Lower leg skin (tissue), 4 donors: ENCODE data around the gene ZNF157. TPM values are rescaled to one million over a fixed set of nuclear protein-coding genes. Genes with fewer than 3 reads are reported as not detected.
"Not testable (repeated sequence)": the region's sequence is repeated elsewhere in the genome, so short reads cannot be mapped to it uniquely, and the experiment has no call there.

Experiments
- DNase-seq, 2 donors: peaks; one replicate each; pipeline ENCODE4 v3.0.0-alpha.2; 2019; ENCODE audit warnings: low spot score in 2 of 2
- H3K4me3 ChIP-seq: fragments of 200-600 bp; sonication (generic); 2 replicates; pipeline ENCODE4 v1.5.1; 2017; ENCODE audit warnings: mild to moderate bottlenecking, low read depth; ENCODE audit not compliant: poor library complexity, severe bottlenecking
- CTCF ChIP-seq, 3 donors: fragments of 450-650 bp; IDR thresholded peaks; one replicate each; pipeline ENCODE4 v1.5.1; 2016; ENCODE audit warnings: antibody characterized with exemption in 3 of 3, mild to moderate bottlenecking in 3 of 3, moderate library complexity in 2 of 3
- POLR2A ChIP-seq, 2 donors: fragments of 450-650 bp; IDR thresholded peaks; one replicate each; pipeline ENCODE4 v1.6.1; 2016 to 2017; ENCODE audit warnings: antibody characterized with exemption in 2 of 2, mild to moderate bottlenecking in 1 of 2, moderate library complexity in 1 of 2
- WGBS, 2 donors: methylation state at CpG; one replicate each; pipeline ENCODE4 v1.1.5; 2018; 5-methylcytosine and 5-hydroxymethylcytosine counted together
- intact Hi-C: fragments of 100-400 bp; cut with DNase I; formaldehyde crosslinking; loops from one replicate; pipeline ENCODE4 v1.15.0; 2023; ENCODE audit warnings: low total_unique reads
- total RNA-seq, 4 donors: library from RNA; depleted of rRNA; stranded (reverse); fragments of >200 nt; gene quantifications; one replicate each; pipeline ENCODE4 v1.1.0, GENCODE V29; 2016

ZNF157 gene
- total RNA-seq, 4 donors from 2014 or later: 0.19 TPM; not detected in 2

DNA sequence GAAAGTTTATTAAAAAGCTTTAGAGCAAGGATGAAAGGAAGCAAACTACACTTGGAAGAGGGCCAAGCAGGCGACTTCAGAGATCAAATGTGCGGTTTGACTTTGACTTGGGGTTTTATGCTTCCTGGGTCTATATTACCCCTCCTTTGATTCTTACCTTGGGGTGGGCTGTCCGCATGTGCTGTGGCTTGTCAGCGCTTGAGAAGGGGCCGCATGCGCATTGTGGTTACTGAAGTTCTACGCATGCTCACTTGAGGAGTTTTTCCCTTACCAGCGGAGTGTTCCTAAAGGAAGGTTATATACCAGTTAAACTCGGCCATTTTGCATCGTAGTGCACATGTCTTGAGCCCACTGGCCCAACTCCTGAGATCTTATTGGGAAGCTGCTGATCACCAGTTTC lies 9.9 kb downstream of the ZNF157 start:
- WGBS, 2 donors: 28 to 35% methylated on average over 10 of the region's 10 CpGs
- H3K4me3 ChIP-seq: no peak overlapping the region
- DNase-seq: peak; percentile 21 to 85
- no peak for TF ChIP-seq CTCF (IDR thresholded peaks at IDR 0.05)
- intact Hi-C loops: loop anchor here (10.0 kb wide), 1 partner anchor 185 kb away; the partner anchor contains the start of gene UBA1

- intact Hi-C loops: loop anchor here (10.0 kb wide), 1 partner anchor 186 kb away; the partner anchor contains the start of gene UBA1
- not testable (repeated sequence) for H3K4me3 ChIP-seq, DNase-seq
Measured at GRCh38 chrX:47380837-47381236, 10.5 kb downstream of the ZNF157 start.

GRCh38 chrX:47384502-47384901 lies 14.1 kb downstream of the ZNF157 start:
- intact Hi-C loops: loop anchor here (10.0 kb wide), 1 partner anchor 190 kb away; the partner anchor contains the start of gene UBA1
- no peak for TF ChIP-seq CTCF (IDR thresholded peaks at IDR 0.05)
- WGBS, 2 donors: 9 to 15% methylated on average over 8 of the region's 8 CpGs
- no peak overlapping the region for H3K4me3 ChIP-seq
- DNase-seq: peak; percentile 39 to 88

DNA sequence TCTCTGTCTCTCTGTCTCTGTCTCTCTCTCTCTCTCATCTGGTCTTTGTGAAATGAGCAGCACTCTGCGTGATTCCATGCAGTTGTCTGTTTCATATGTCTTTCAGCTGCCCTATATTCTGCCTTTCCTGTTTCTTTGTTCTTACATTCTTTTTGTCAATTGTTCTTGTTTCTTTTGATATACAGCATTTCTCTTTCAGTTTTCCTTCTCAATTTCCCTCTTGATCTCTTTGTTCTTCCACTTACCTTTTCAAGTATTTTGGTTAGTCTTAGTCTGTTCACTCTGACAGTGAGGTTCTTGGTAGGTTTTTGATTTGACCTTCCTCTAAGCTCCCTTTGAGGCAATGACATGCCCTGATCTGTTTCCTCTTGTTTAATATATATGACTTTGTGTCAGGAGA lies 20.4 kb downstream of the ZNF157 start:
- H3K4me3 ChIP-seq: no peak overlapping the region
- no peak for DNase-seq
- intact Hi-C loops: no loop called here
- TF ChIP-seq CTCF (IDR thresholded peaks at IDR 0.05): no peak
- no peak for TF ChIP-seq POLR2A (IDR thresholded peaks at IDR 0.05)
- 42 to 63% methylated on average over 1 of the region's 1 CpG for WGBS, 2 donors

- intact Hi-C loops: no loop called here
- H3K4me3 ChIP-seq: no peak overlapping the region
- TF ChIP-seq POLR2A (IDR thresholded peaks at IDR 0.05) (no peak), CTCF (IDR thresholded peaks at IDR 0.05) (no peak)
- no peak for DNase-seq
- WGBS, 2 donors: 90 to 96% methylated on average over 8 of the region's 8 CpGs
Measured at GRCh38 chrX:47413179-47413594, 42.8 kb downstream of the ZNF157 start.

GRCh38 chrX:47420265-47420664 lies 49.9 kb downstream of the ZNF157 start:
- whole genome bisulfite sequencing, 2 donors: 89 to 93% methylated on average over 4 of the region's 4 CpGs
- no peak for TF ChIP-seq POLR2A (IDR thresholded peaks at IDR 0.05)
- TF ChIP-seq CTCF (IDR thresholded peaks at IDR 0.05): no peak
- intact Hi-C loops: no loop called here
- H3K4me3 ChIP-seq: no peak overlapping the region
- DNase-seq: no peak
